NCI-H2171 treated with DMSO at 0.1 percent for 48 hours (cell line): ENCODE measurements around the gene PLEKHA7.
A peak's percentile ranks its signal among the peaks of the same experiment; 100 is the strongest.

Experiments used
- DNase-seq: peaks from one replicate; lab custom pipeline; 2025; lab: John Stamatoyannopoulos, UW

Gene PLEKHA7

DNA sequence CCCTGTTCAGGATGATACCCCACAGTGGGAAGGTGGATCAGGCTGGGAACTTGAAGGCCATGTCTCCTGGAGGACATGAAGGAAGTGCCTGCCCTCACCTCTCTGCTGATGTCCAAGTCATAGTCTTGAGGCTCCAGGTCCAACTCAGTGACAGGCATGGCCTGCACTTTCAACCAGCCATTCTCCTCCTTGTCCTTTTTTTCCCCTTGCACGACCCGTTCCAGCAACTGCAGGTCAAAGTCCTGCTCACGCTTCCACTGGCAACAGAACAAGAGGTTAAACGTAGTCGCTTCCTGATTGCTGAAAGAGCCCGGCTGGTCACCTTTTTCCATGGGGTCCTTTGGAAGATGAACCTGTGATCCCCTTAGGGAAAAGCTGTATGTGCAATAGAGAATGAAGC lies 228.1 kb downstream of the PLEKHA7 start:
- DNase-seq, result no peak

DNA sequence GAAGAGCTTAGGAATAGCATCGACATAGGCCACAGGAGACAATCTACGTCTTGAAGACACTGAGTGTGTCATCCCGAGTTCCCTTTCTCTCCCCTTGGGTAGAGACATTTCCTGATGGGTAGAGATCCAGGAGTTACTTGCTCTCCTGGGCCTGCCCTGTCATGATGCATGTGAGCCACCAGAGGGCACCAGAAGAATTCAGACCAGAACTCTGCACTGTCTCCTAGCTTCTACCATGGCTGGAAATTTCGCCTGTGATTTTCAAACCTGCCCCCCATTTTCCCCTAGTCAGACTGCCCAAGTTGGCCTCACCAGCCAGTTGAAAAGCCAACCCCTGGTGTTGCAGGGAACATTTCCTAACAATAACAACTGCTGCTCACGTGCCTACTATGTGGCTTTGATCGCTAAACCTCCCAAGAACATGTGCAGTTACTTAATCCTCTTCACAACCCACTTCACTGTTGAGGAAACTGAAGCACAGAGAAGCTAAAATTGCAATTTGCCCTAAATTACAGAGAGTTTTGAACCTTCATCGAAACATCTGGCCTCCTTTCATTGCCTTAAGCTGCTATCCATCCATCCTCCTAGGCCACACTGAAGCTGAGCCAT lies 228.6 kb downstream of the PLEKHA7 start:
- peak; percentile 31 for DNase-seq

DNA sequence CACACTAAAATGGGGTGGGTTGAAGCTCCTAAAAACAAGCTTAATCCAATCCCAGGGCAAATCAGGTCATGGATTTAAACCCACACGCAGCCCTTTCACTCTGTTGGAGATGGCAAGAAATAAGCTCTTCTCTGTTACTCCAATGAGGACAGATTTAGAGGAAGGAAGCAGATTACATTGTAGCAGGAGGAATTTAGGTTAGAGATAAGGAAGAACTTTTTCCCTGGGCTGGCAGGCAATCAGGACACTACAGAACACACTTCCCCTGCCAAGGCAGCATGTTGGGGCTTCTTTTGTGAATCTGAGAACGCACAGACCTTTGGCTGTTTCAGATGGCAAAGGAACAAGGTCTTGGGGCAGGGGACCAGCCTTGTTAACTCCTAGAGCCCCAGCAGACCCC lies 229.5 kb downstream of the PLEKHA7 start:
- DNase-seq, result no peak

DNA sequence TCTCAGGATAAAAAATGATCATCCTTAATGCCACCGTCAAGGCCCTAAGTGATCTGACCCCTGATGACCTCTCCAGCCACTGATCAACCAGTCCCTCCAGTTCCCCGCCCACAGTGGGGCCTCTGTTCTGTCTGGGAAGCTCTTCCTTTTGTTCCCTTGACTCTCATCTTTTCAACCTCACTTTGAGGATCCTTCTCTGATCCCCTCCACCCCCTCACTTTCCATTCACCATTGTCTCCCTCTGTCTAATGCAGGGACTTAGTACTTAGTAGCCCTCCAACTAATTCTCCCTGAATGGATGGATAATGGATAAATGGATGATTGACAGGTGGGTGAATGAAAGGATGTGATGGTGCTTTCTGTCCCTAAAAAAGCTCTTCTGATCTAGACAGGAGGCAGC lies 230.1 kb downstream of the PLEKHA7 start:
- DNase-seq, result no peak

DNA sequence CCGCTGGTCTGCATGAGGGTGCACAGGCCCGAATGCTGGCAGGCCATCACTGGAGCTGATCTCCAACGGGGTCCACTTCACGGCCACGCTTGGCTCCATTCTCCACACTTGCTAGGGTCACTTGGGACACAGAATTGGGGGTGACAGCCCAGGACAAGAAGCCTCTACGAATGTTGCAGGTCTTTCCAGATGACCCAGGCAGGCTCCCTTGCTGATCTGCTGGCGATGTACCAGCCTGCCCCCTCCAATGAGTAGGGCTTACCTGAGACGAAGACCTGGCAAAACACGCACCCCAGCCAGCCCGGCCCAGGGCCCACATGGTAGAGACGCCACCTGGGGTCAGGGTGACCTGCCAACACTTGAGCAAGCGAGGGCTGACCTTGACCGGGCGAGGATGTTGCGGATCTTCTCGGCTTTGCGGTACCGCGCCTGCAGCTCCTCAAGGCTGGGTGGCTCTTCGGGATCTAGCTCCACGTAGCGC lies 230.9 kb downstream of the PLEKHA7 start:
- DNase-seq, result no peak

DNA sequence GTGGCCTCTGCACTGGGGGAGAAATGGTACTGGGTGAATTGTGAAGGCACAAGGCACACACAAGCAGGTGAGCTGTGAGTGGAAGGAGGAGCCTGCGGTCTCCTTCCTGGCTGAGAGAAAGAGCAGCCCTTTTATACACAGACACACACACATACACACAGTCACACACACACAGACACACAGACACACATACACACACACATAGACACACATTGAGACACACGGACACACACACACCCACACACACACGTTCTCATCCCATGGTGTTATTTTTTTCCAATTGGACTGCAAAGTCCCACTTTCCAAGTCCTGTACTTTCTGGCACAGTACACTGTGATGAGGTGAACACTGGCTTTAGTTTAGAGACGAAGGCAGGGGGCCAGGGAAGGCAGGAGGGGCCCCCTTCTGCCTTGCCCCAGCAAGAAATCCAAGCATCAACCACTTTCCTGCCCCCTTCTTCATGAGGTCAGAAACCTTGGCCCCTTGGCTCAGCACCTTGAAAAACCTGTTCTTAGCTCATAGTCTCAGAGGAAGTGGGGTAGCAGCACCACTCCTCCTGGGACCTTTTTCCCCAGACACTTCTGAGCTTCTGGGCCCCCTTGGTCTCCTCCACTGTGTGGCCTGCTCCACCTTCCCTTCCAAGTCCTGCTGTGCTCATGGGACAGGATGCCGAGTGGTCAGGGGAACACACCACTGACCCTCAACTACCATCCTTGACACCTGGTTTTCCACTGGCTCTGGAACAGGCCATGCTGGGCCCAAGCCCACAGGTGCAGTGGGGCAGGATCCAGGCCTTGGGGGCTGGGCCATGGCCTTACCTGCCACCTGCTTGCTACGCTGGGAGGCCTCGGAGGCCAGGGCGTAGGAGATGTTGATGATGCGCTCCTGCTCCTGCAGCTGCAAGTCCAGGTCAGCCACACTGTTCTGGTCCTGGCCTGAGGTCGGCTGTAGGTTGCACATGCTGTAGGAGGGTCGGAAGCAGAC lies 232.0 kb downstream of the PLEKHA7 start:
- DNase-seq, result no peak

DNA sequence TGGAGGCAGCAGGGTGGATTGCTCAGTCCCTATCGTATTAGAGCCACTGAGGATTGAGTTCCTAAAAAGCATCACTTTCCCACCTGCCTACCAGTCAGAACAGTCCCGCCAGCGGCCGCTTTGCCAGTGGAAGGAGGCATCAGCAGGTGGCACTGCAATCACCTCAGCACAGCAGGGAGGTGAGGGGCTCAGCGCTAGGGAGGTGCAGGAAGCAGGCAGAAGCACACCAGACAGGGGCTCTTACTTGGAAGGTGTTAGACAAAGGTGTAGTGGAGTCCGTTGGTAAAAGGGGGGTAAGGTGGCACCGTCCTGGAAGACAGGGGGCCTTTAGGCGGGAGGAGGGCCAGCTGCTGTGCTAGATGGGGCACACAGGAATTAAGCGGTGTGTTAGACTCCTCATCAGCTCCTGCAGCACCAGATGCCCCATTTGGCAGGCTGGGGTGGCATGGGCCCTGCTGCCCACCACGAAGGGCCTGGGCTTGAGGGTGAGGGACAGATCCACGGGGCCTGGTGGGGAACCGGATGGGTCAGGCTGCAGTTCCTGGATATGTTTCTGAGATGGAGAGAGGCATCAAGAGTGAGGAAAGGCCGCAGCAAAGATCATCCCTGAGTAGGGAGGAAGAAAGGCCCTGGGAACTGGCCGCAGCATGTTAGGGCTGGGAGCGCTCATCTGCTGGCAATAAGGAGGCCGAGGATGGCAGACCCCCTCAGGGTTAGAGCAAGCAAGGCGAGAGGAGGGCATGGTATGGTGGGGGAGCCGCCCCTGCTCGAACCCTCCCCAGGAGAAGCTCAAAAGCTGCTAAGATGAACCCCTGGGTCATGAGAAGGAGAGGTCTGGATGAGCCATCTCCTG lies 233.3 kb downstream of the PLEKHA7 start:
- DNase-seq, result no peak

DNA sequence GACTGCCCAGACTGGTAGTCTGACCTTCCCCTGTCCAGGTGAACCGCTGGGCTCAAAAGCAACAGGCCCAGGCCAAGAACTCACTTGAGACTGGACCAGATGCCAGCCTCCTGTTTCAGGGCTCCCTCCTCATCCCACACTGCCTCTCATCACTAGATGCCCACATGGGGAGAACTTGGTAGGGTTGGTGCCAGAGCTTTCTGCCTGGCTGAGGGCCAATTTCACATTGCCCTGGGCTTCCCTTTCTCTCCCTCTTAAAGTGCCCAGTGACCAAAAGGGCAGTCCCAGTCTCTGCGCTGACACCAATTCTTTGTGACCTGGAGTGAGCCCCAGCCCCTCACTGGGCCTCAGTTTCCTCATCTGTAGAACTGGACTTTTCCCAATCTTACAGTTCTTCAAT lies 234.1 kb downstream of the PLEKHA7 start:
- no peak for DNase-seq

DNA sequence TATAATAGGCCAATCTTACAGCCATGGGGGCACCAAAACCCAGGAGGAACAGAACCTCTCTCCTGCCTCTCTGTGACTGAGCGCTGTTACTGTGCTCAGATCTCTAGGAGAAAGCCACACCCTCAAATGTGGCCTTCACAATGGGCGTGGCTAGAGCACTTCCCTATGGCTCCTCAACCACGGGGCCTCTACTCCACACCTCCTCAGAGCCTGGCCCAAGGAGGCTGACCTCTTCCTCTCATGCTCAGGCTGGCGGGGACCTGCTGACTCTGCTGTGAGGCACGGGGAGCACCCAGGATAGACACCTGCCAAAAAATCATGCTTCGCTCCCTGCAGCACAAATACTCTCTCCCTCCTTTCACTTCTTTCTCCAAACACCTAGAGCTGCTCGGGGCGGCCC lies 234.8 kb downstream of the PLEKHA7 start:
- no peak for DNase-seq

DNA sequence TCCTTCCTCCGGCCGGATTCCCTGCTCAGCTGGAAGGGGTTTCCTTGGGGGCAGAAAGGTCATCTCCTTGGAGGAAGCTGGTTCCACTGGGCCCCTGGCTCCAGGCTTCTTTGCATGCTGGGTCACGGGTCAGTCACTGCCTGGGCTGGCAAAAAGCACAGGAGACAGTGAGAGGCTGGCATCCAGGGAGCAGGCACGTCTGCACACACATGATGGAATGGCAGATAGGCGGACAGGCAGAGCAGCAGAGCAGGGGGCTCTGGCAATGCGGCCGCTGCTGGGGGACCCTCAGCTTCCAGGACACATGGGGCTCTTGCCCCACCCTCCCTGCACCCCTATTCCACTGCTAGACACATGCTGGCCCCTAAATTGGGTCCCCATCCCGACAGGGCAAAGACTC lies 235.3 kb downstream of the PLEKHA7 start:
- DNase-seq, result no peak

DNA sequence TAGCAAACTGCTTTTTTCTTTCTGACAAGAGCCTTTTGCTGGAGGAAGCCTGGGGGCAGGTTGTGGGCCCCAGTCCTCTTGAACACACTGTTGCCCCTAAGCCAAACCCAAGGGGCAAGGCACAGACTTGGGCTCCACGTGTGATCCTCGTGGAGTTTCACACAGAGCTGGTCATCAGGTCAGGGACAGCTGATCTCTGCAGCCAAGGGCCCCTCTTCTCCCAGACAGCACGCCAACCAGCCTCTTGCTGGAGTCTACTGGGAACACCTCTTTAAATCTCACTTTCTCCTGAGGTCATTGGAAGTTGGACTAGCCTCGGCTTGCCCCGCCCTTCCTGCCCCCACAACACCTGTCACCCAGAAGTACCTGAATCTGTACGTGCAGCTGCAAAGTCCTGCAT lies 235.9 kb downstream of the PLEKHA7 start:
- DNase-seq, result peak; percentile 28

DNA sequence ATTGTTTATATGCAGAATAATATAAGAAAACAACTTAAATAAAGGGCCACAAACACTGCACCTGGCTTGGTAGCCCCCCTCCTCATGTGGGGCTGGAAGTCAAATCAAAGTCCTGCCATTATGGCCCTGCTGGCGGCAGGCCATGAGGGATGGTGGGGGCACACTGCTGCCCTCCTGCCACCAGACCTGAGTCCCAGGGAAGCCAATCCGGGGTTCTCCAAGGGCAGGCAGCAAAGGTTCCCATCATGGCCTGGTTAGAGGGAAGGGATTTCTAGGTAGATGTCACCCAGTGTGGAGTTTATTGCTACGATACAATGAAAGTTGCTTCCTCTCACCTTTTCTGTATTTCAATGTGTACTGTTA lies 236.6 kb downstream of the PLEKHA7 start:
- DNase-seq, result no peak

DNA sequence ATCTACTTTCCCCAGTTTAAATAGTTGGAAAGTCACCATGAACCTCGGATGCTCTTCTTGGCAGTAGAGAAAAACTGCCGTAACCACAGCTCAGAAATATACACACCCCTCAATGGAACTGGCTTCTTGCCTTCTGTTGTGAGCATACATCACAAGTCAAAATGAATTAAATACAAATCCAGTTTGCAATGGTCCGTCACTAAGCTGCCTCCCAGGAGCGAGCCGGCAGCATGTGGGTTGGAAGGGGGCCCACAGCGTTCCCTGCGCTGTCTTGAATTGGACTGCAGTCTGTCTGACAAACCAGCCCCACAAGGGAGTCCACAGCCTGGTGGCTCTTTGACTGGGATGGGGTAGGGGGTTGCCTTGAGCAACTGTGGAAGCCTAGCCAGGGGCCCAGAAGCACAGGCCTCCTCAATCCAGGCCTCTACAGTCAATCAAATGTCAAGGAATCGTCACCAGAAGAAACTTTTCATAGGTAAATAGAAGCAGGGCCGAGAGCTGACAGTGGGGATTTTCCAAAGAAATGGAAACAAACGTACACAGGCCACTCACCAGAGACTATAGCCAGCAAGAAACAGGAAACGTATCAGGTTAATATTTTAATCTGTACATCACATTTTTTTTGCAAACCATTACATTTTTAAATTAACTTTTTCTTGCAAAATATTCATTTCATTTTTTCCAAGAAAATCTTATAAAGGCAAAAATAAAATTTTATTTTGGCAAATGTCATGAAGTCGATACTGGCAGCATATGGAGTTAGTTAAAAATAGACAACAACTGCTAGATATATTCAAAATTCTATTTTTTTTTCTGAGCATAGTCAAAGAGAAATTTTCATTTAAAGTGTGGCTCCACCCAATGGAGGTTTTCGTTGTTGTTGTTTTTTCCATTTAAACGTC lies 237.3 kb downstream of the PLEKHA7 start:
- DNase-seq, result no peak

DNA sequence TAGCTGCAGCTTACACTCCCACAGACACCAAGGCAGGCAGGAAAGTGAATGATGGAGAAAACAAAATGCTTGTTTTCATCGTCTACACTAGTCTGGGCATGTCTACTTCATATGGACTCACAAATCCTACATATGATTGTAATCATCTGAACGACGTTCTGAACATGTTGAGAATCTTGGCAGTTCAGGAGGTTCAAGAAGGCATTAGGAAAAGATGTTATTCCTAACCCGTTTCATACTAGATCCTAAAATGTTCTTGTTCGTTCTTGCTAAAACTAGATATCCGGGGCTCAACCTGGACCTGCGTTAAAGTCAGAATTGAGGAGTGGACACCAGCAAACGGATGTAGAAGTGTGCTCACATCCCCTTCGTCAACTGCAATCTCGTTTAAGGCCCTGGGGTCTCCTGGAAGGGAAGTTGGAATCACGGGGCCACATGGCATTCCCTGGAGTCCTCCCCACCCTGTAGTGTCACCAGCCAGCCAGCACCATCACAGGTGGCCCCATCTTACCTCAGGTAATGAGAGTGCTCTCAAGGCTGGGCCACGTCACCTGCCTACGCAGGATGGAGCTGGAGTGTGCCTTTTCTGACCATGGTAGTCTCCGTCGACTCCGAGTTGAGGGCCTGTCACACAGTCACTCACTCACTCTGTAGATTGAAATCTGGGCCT lies 238.5 kb downstream of the PLEKHA7 start:
- DNase-seq, result no peak

DNA sequence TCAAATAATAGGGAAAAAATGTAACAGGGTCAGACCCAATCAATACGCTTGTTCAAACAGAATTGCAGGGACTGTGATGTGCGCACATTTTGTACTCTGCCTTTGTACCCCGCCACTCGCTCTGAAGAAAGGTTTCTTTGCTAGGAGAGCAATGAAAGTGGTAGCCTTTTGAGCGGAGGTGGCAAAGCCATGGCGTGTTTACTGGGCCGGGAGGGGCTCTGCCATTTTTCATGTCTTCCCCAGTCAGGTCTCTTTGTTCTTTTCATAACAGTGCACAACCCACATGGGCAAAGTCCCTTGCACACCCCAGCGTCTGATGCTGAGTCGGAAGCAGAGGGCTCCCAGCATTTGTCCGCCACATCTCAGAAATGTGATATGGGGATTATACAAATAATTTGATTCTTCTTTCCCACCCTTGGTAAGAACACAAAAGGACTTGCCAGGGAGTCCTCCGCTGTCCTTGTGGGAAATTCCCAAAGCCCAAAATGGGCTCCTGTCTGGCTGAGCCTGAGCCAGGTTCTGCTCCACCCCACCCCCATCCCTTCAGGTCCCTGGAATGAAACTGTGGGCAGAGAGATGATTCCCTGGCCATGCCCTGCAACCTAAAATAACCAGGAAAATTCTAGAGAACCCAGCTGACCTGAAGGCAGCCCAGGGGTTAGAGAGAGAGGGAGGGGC lies 239.1 kb downstream of the PLEKHA7 start:
- DNase-seq, result no peak

DNA sequence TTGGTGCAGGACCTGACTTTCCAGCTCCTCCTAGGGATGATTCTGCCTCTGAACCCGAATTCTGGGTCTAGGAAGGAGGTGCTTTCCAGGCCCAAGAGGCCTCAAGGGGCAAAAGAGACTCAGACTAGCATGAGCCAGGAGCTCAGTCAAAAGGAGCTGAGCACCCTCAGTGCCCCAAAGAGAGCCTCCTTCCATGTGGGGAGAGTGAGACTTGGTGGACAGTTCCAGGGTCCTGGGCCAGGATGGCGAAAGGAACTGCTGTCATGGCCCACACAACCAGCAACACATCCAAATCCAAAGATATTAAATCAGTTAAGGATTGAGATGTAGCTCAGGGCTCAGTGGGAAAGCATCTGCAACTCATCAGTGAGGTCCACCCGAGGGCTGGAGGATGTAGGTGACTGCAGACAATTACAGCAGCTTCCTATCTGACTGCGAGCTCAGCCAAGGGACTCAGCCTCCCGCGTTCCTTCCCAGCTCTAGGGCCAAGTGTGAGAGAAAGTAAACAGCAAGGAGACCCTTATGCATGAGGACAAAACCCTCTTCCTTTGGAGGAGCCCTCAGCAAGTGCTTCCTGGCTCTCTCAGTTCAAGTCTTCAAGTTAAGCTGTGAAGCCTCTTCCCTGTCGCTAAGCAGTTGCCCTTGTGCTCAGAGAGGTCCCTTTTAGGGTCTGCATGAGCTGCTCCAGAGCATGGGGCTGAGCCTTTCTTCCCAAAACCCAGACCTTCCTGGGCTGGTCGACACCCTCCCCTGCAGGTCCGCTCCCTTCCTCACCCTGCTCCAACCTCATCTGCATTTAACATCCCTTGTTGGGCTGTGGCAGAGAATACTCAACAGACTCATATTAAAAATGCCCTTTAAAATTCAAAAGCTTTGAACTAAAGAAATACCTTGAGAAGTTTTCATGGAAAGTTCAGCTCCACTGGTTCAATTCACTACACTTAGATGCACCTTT lies 240.0 kb downstream of the PLEKHA7 start:
- DNase-seq, result no peak

DNA sequence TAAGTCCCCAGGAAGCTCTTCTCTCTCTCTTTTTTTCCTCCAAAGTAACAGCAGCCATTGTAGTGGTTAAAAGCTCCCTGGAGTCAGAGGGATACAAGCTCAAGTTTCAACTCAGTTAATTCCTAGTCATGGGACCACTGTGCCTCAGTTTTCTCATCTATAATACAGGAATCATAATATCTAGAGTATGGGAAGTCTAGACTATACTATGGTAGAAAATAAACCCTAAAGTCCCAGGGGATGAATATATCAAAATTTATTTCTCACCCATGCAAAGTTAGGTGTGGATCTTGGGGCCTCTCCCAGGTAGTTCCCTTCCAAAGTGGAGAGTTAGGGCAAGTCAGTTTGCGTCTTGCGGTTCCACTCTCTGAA lies 242.1 kb downstream of the PLEKHA7 start:
- DNase-seq, result no peak

DNA sequence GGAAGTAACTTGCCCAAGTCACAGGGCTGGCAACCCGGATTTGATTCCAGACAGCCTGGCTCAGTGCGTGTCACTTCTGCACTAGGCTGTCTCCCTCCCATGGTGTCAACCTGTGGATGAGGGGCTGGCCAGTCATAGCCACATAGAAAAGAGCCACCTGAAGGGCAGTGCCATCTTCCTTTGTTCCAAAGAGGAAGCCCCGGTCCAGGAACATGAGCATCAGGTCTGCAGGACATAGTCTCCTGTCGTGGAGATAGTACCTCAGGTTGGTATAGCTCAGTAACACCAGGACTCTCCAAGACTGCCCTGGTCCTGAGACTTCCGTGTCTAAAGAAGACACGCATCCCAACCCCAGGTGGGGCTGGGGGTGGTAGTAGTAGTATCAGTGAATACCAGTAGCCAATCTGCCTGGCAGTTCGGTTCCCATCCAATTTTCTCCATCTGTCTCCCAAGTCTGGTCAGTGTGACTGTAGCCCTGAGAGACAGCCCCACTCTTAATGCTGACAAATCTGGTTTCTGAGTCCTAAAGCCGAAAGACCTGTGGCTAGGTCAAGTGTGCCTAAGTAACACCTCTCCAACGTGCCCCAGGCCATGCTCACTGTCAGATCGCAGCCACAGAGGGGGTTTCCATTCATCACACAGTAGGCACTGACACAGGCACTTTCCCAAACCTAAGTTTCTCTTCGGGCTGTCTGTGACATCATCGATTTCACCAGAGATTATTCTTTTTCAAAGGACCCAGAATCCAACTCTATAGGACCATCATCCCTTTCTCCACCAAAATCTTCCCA lies 242.7 kb downstream of the PLEKHA7 start:
- DNase-seq, result no peak
